H1 (cell line): ENCODE data around the gene POU6F2.

ENCODE experiments used
- CBX5 ChIP-seq: fragments of 300-800, 300-1000 bp; sonication (generic); IDR thresholded peaks from 2 replicates; pipeline ENCODE4 v1.7.1; 2016; ENCODE audit warnings: antibody characterized with exemption, low read length, low read depth
- TF ChIP-seq, protein P1 (sequence below): IDR thresholded peaks from 2 replicates; pipeline ENCODE4 v1.6.1; 2012; ENCODE audit warnings: inconsistent platforms

GRCh38 chr7:39043531-39043930, 65.8 kb downstream of the POU6F2 start:
- TF ChIP-seq, protein P1, sequence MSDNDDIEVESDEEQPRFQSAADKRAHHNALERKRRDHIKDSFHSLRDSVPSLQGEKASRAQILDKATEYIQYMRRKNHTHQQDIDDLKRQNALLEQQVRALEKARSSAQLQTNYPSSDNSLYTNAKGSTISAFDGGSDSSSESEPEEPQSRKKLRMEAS: no peak
- TF ChIP-seq CBX5: no peak
